Caco-2 (cell line): Measurements from ENCODE around the gene DPRX. TPM values are rescaled to one million over a fixed set of nuclear protein-coding genes. Genes with fewer than 3 reads are reported as not detected.

Source experiments
- BruUV-seq: library from RNA; stranded (reverse); fragments of 400-500 nt; replicated peaks from 2 replicates; lab custom pipeline; 2021; lab: Mats Ljungman, UMichigan
- CTCF ChIA-PET: fragments of 300-600 bp; sonication (Branson Sonifier 250); formaldehyde crosslinking; loops from one replicate; lab custom pipeline; 2022; ENCODE audit warnings: antibody characterized with exemption; lab: Charles Lee
- POLR2A ChIA-PET: fragments of 300-600 bp; sonication (Branson Sonifier 250); formaldehyde crosslinking; loops from one replicate; lab custom pipeline; 2022; ENCODE audit warnings: antibody characterized with exemption; lab: Charles Lee
- DNase-seq, 2 experiments: peaks; one replicate each; pipeline versions ENCODE4 v3.0.0 to v3.0.0-alpha.2; 2020 to 2022
- H3K27me3 ChIP-seq: replicated peaks from 2 replicates; pipeline ENCODE4 v1.6.0; 2011; ENCODE audit warnings: low read length; ENCODE audit not compliant: control insufficient read depth, insufficient read depth
- H3K36me3 ChIP-seq: 2 replicates; pipeline ENCODE4 v1.5.1; 2011; ENCODE audit warnings: low read length; ENCODE audit not compliant: control insufficient read depth, insufficient read depth
- H3K4me1 ChIP-seq: fragments of 250-450 bp; sonication (Bioruptor Pico); 2 replicates; pipeline ENCODE4 v1.5.1; 2020; ENCODE audit warnings: mild to moderate bottlenecking
- H3K4me3 ChIP-seq: 2 replicates; pipeline ENCODE4 v1.5.1; 2011; ENCODE audit warnings: low read depth, mild to moderate bottlenecking, control low read depth, low read length
- H3K9me3 ChIP-seq: fragments of 250-450 bp; sonication (Bioruptor Pico); 2 replicates; pipeline ENCODE4 v1.5.1; 2020; ENCODE audit warnings: mild to moderate bottlenecking, moderate library complexity
- H3K27ac Mint-ChIP-seq: one replicate; pipeline ENCODE4 v1.8.0; 2022; ENCODE audit warnings: mixed read lengths; ENCODE audit not compliant: unreplicated experiment
- H3K27me3 Mint-ChIP-seq: one replicate; pipeline ENCODE4 v1.8.0; 2022; ENCODE audit warnings: mixed read lengths; ENCODE audit not compliant: insufficient read depth, unreplicated experiment
- H3K36me3 Mint-ChIP-seq: one replicate; pipeline ENCODE4 v1.8.0; 2022; ENCODE audit warnings: mild to moderate bottlenecking, mixed read lengths; ENCODE audit not compliant: insufficient read depth, unreplicated experiment
- H3K4me1 Mint-ChIP-seq: one replicate; pipeline ENCODE4 v1.8.0; 2022; ENCODE audit warnings: low read depth, mixed read lengths; ENCODE audit not compliant: unreplicated experiment
- H3K4me3 Mint-ChIP-seq: one replicate; pipeline ENCODE4 v1.8.0; 2022; ENCODE audit warnings: mild to moderate bottlenecking, moderate library complexity, mixed read lengths; ENCODE audit not compliant: unreplicated experiment
- H3K9me3 Mint-ChIP-seq: one replicate; pipeline ENCODE4 v1.8.0; 2022; ENCODE audit warnings: mixed read lengths; ENCODE audit not compliant: unreplicated experiment
- intact Hi-C: fragments of 100-400 bp; cut with micrococcal nuclease; formaldehyde crosslinking; loops from one replicate; pipeline ENCODE4 v1.10.0; 2022; ENCODE audit not compliant: unreplicated experiment
- total RNA-seq: library from RNA; stranded (reverse); gene quantifications from 2 replicates; pipeline ENCODE4 v1.2.3, GENCODE V29; 2022
- TF ChIP-seq, protein P1 (sequence below), 2 experiments: fragments of 200-600 bp in 1 of 2; IDR thresholded peaks; 1 replicate in 1 of 2; 2 replicates in 1 of 2; pipeline versions ENCODE4 v1.5.1 to v1.8.0; 2011 to 2022; ENCODE audit warnings: antibody characterized with exemption in 1 of 2, control low read depth in 1 of 2, inconsistent platforms in 1 of 2, low read depth in 1 of 2, low read length in 1 of 2, mild to moderate bottlenecking in 1 of 2, moderate library complexity in 1 of 2; ENCODE audit not compliant: insufficient read depth in 1 of 2, severe bottlenecking in 1 of 2, unreplicated experiment in 1 of 2

The DPRX gene
- total RNA-seq, 1 experiment from 2014 or later: not detected

DNA sequence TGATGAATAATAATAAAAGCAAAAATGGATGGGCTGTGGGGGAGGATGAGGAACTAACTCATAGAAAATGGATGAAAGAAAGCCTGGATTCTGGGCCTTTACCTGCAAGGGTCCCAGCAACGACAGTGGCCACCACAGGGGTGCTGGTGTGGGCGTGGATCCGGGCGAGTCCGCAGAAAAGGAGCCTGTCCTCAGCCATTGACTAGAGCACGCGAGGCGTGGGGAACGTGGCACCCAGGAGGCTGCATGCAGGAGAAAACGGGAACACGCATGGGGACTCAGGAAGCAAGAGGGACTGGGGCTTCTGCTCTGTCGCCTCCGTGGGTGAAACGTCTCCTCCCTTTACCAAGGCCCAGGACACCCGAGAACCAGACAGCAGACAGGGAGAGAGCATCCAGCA is 25.8 kb upstream of the DPRX start:
- TF ChIP-seq, protein P1, sequence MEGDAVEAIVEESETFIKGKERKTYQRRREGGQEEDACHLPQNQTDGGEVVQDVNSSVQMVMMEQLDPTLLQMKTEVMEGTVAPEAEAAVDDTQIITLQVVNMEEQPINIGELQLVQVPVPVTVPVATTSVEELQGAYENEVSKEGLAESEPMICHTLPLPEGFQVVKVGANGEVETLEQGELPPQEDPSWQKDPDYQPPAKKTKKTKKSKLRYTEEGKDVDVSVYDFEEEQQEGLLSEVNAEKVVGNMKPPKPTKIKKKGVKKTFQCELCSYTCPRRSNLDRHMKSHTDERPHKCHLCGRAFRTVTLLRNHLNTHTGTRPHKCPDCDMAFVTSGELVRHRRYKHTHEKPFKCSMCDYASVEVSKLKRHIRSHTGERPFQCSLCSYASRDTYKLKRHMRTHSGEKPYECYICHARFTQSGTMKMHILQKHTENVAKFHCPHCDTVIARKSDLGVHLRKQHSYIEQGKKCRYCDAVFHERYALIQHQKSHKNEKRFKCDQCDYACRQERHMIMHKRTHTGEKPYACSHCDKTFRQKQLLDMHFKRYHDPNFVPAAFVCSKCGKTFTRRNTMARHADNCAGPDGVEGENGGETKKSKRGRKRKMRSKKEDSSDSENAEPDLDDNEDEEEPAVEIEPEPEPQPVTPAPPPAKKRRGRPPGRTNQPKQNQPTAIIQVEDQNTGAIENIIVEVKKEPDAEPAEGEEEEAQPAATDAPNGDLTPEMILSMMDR (IDR thresholded peaks at IDR 0.05; ENCODE audit: insufficient read depth in 1 of 2, low read depth in 1 of 2, low read length in 1 of 2, severe bottlenecking in 1 of 2, unreplicated experiment in 1 of 2): no peak
- Mint-ChIP-seq H3K27me3 (no peaks in the 10 kb centered on the region), H3K4me1 (no peaks in the 10 kb centered on the region), H3K4me3 (no peak overlapping the region), H3K9me3 (peaks cover 19% of the 10 kb centered on the region), H3K36me3 (peaks cover 6% of the 10 kb centered on the region), H3K27ac (peak overlapping the region; percentile 77)
- CTCF ChIA-PET: no interaction called here
- BruUV-seq: no TSS peak
- H3K27me3 ChIP-seq: no peaks in the 10 kb centered on the region
- peaks cover 5% of the 10 kb centered on the region; the same call in 1 of the 2 replicates for H3K4me1 ChIP-seq
- intact Hi-C loops: no loop called here
- DNase-seq: no peak
- POLR2A ChIA-PET: no interaction called here
- no peaks in the 10 kb centered on the region for H3K36me3 ChIP-seq
- peaks cover 14% of the 10 kb centered on the region for H3K9me3 ChIP-seq
- no peak overlapping the region for H3K4me3 ChIP-seq

DNA sequence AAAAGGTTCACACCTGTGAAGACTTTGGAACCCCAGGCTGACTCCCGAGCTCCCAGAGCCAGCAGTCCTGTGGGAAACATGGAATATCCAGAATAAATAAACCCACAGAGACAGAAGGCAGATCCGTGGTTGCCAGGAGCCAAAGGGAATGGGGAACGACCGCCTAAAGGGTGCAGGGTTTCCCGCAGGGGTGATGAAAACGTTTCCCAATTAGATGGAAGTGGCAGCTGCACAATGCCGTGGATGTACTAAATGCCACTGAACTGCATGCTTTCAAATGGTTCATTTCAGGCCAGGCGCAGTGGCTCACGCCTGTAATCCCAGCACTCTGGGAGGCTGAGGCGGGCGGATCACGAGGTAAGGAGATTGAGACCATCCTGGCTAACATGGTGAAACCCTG is 23.4 kb upstream of the DPRX start:
- Histone ChIP-seq H3K4me3 (no peak overlapping the region), H3K36me3 (no peaks in the 10 kb centered on the region), H3K9me3 (peaks cover 25% of the 10 kb centered on the region), H3K27me3 (no peaks in the 10 kb centered on the region), H3K4me1 (peaks cover 28% of the 10 kb centered on the region)
- TF ChIP-seq, protein P1 (IDR thresholded peaks at IDR 0.05; ENCODE audit: insufficient read depth in 1 of 2, low read depth in 1 of 2, low read length in 1 of 2, severe bottlenecking in 1 of 2, unreplicated experiment in 1 of 2): no peak
- ChIA-PET POLR2A (no interaction called here), CTCF (no interaction called here)
- H3K9me3 Mint-ChIP-seq: peaks cover 9% of the 10 kb centered on the region
- no peaks in the 10 kb centered on the region for H3K27me3 Mint-ChIP-seq
- no TSS peak for BruUV-seq
- peaks cover 7% of the 10 kb centered on the region for H3K4me1 Mint-ChIP-seq
- H3K36me3 Mint-ChIP-seq: peaks cover 26% of the 10 kb centered on the region
- peak overlapping the region; percentile 63 for H3K27ac Mint-ChIP-seq
- intact Hi-C loops: no loop called here
- no peak for DNase-seq
- H3K4me3 Mint-ChIP-seq: no peak overlapping the region

- BruUV-seq: TSS peak; percentile 91
- Mint-ChIP-seq H3K9me3 (no peaks in the 10 kb centered on the region), H3K36me3 (peaks cover 23% of the 10 kb centered on the region), H3K27me3 (no peaks in the 10 kb centered on the region), H3K4me3 (peak overlapping the region; percentile 60), H3K4me1 (peaks cover 7% of the 10 kb centered on the region), H3K27ac (peak overlapping the region; percentile 96)
- peaks cover 37% of the 10 kb centered on the region for H3K4me1 ChIP-seq
- TF ChIP-seq, protein P1 (IDR thresholded peaks at IDR 0.05; ENCODE audit: insufficient read depth in 1 of 2, low read depth in 1 of 2, low read length in 1 of 2, severe bottlenecking in 1 of 2, unreplicated experiment in 1 of 2): no peak
- no peaks in the 10 kb centered on the region for H3K27me3 ChIP-seq
- H3K4me3 ChIP-seq: 0 out of 2 replicates have a peak overlapping the region, but pooled peaks have one; percentile 0
- intact Hi-C loops: loop anchor here (1.0 to 2.0 kb wide), 4 partner anchors 9 to 172 kb away; no protein-coding TSS in a partner anchor
- H3K36me3 ChIP-seq: no peaks in the 10 kb centered on the region
- ChIA-PET POLR2A (interaction anchor here (0.6 kb wide), 1 partner anchor 16 kb away, joined by 3 read pairs; no protein-coding TSS in a partner anchor), CTCF (interaction anchor here (0.5 to 0.7 kb wide), 4 partner anchors 46 to 107 kb away, joined by 3 to 5 read pairs (median 4); no protein-coding TSS in a partner anchor)
- DNase-seq: peak; percentile 92 to 94
- peaks cover 43% of the 10 kb centered on the region for H3K9me3 ChIP-seq
Observed at GRCh38 chr19:53612762-53613526, 18.9 kb upstream of the DPRX start.
